Heart right ventricle (tissue), 16 donors: ENCODE results near the gene NRROS. TPM values are rescaled to one million over a fixed set of nuclear protein-coding genes. Genes with fewer than 3 reads are reported as not detected.

ENCODE experiments used
- ATAC-seq, 8 donors: fragments of 200-7000 bp; cut with Tn5 transposase; one replicate each; pipeline ENCODE4 v1.9.1; 2020; ENCODE audit warnings: mild to moderate bottlenecking in 8 of 8, moderate library complexity in 8 of 8, moderate number of reproducible peaks in 1 of 8
- DNase-seq, 2 donors: peaks; one replicate each; pipeline ENCODE4 v3.0.0-alpha.2; 2020
- H3K27ac ChIP-seq, 10 donors: fragments of 200-600 bp; sonication (generic) in 2 of 10; one replicate each; pipeline versions ENCODE4 v1.5.0 to v1.8.0; 2020 to 2022; ENCODE audit warnings: mild to moderate bottlenecking in 3 of 10
- H3K27me3 ChIP-seq, 7 donors: fragments of 200-600 bp; one replicate each; pipeline ENCODE4 v1.8.0; 2021 to 2022; ENCODE audit warnings: mild to moderate bottlenecking in 2 of 7
- H3K36me3 ChIP-seq, 9 donors: fragments of 200-600 bp; sonication (generic) in 1 of 9; one replicate each; pipeline versions ENCODE4 v1.5.0 to v1.8.0; 2020 to 2022; ENCODE audit warnings: mild to moderate bottlenecking in 2 of 9
- H3K4me1 ChIP-seq, 9 donors: fragments of 200-600 bp; sonication (generic) in 1 of 9; one replicate each; pipeline versions ENCODE4 v1.5.0 to v1.8.0; 2020 to 2022; ENCODE audit warnings: mild to moderate bottlenecking in 4 of 9
- H3K4me3 ChIP-seq, 10 donors: fragments of 200-600 bp; sonication (generic) in 2 of 10; one replicate each; pipeline versions ENCODE4 v1.5.0 to v1.8.0; 2020 to 2022; ENCODE audit warnings: mild to moderate bottlenecking in 7 of 10, moderate library complexity in 2 of 10
- H3K9me3 ChIP-seq, 11 donors: fragments of 200-600 bp in 10 of 11; sonication (generic) in 2 of 11; one replicate each; pipeline versions ENCODE4 v1.5.0 to v1.8.0; 2013 to 2022; ENCODE audit warnings: mild to moderate bottlenecking in 2 of 11, control low read depth in 1 of 11, moderate library complexity in 1 of 11
- WGBS, 2 donors: extraction: QIAGEN DNeasy Blood & Tissue Kit; methylation state at CpG; one replicate each; pipeline ENCODE4 v1.1.7; 2013; ENCODE audit warnings: inconsistent platforms in 1 of 2; 5-methylcytosine and 5-hydroxymethylcytosine counted together
- intact Hi-C, 10 donors: fragments of 100-400 bp; cut with DNase I; formaldehyde crosslinking; loops; one replicate each; pipeline versions ENCODE4 v1.11.1 to v1.14.2; 2022
- polyA plus RNA-seq, 2 donors: library from polyadenylated mRNA; stranded (reverse); fragments of 200-250 nt; gene quantifications; one replicate each; pipeline ENCODE4 v1.2.3, GENCODE V29; 2013
- total RNA-seq, 10 donors: library from RNA; stranded (reverse); fragmentation: NEBNext Ultra II Directional in 3 of 10; extraction: Animal tissue kit (Norgen Biotek cat#: 25700) in 3 of 10; gene quantifications; one replicate each; pipeline versions ENCODE4 v1.2.1 to v1.2.4, GENCODE V29; 2021 to 2023
- TF ChIP-seq, protein P1 (sequence below), 9 donors: fragments of 200-600 bp; sonication (generic) in 2 of 9; IDR thresholded peaks; one replicate each; pipeline versions ENCODE4 v1.5.0 to v1.8.0; 2021 to 2022; ENCODE audit warnings: antibody characterized with exemption in 9 of 9, mild to moderate bottlenecking in 5 of 9, moderate library complexity in 1 of 9
- donor health status: Arrhythmogenic right ventricular cardiomyopathy.
- donor health status: ischemic (EF 13 %, LVEDD 7.1; RV severe dilation, severe dysfunction).
- donor health status: healthy with polysubstance abuse.
- donor health status: DM: no; HTN: yes; CAD: no.
- donor health status: DM: no; HTN: no; CAD: no.
- donor health status: ischemic (EF 25% LVEDD 6.9; RV normal size, moderate dysfunction).
- donor health status: ischemic (EF 25% LVEDD 5.7; RV mildly dilated, moderate dysfunction).
- donor health status: healthy.
- donor health status: DM: yes; HTN: yes; CAD: no.
- donor health status: Ischemic cardiomyopathy.
- donor health status: ischemic (EF 35%, LVEDD 5.7; RV mildly dilated, moderate dysfunction).
- donor health status: nonischemic (EF 11% LVEDD 7.7; RV severe dilation, severe dysfunction).
- donor health status: DM: yes; HTN: yes; CAD: no.
- donor health status: PGD.
- donor health status: ischemic (EF 29% LVEDD 5.4; RV normal size, mild dysfunction).
- donor health status: nonischemic (EF 23%, LVEDD 6.1; RV moderate dilation, normal function).

Gene NRROS
- total and polyA plus RNA-seq, 12 donors: 1.1 to 11.7 (median 2.7) TPM

DNA sequence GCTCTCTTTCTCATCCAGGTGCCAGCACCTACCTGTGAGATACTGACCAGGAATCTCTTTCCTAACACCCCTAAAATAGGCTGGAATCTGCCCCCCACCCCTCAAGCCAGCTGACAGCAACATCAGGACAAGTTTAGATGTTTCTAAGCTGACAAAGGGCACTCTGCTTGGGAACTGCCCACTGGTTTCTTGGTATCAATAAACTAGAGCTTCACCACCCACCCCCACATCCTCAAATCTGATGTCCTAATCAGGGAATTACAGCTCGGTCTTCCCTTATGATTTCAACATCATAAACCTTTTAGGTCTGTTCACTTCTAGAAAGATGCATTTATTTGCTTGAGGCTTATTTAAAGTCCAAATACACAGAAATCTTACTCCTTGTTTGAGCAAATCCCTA, 37.9 kb downstream of the NRROS start:
- ATAC-seq (no peak), DNase-seq (no peak)
- TF ChIP-seq, protein P1, sequence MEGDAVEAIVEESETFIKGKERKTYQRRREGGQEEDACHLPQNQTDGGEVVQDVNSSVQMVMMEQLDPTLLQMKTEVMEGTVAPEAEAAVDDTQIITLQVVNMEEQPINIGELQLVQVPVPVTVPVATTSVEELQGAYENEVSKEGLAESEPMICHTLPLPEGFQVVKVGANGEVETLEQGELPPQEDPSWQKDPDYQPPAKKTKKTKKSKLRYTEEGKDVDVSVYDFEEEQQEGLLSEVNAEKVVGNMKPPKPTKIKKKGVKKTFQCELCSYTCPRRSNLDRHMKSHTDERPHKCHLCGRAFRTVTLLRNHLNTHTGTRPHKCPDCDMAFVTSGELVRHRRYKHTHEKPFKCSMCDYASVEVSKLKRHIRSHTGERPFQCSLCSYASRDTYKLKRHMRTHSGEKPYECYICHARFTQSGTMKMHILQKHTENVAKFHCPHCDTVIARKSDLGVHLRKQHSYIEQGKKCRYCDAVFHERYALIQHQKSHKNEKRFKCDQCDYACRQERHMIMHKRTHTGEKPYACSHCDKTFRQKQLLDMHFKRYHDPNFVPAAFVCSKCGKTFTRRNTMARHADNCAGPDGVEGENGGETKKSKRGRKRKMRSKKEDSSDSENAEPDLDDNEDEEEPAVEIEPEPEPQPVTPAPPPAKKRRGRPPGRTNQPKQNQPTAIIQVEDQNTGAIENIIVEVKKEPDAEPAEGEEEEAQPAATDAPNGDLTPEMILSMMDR (IDR thresholded peaks at IDR 0.05): no peak
- H3K9me3 ChIP-seq: no peaks in the 10 kb centered on the region
- intact Hi-C loops: loop anchor here in 2 of 10 donors (5.0 to 10.0 kb wide), 2 partner anchors 40 to 143 kb away; partner anchors contain the start of gene NRROS (in 1 of the 2)
- WGBS, 2 donors: 52 to 59% methylated on average over 1 of the region's 1 CpG
- peaks cover 0 to 14% (median 0%) of the 10 kb centered on the region in 9 donors for H3K4me1 ChIP-seq
- no peaks in the 10 kb centered on the region for H3K36me3 ChIP-seq
- H3K4me3 ChIP-seq: no peak overlapping the region
- peaks cover 0 to 38% (median 3%) of the 10 kb centered on the region in 7 donors for H3K27me3 ChIP-seq
- H3K27ac ChIP-seq: no peak overlapping the region

DNA sequence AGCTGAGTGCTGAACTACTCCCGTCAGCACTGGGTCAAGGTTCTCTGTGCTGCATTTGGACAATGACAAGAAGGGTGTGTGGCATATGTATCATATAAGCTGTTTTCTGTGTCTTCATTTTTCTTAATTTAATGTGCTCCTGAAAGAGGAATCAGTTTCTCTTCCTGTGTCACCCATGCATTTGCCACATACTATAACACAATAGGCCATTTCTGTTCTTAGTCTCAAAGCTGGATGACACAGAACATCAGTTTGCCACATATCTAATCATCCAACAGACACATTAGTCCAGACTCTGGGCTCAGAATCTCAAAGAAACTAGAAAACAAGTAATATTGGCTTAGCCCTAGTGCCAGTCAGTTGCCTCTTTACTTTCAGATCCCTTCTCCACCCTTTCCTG, 38.4 kb downstream of the NRROS start:
- ATAC-seq (no peak), DNase-seq (no peak)
- Histone ChIP-seq H3K4me3 (no peak overlapping the region), H3K4me1 (peaks cover 0 to 14% (median 0%) of the 10 kb centered on the region in 9 donors), H3K27ac (no peak overlapping the region), H3K27me3 (peaks cover 0 to 38% (median 3%) of the 10 kb centered on the region in 7 donors), H3K9me3 (no peaks in the 10 kb centered on the region), H3K36me3 (no peaks in the 10 kb centered on the region)
- 56 to 68% methylated on average over 1 of the region's 1 CpG for WGBS, 2 donors
- intact Hi-C loops: loop anchor here in 2 of 10 donors (5.0 to 10.0 kb wide), 2 partner anchors 41 to 143 kb away; partner anchors contain the start of gene NRROS (in 1 of the 2)
- TF ChIP-seq, protein P1 (IDR thresholded peaks at IDR 0.05): no peak

GRCh38 chr3:196684548-196685407, 45.3 kb downstream of the NRROS start:
- intact Hi-C loops: loop anchor here (1.0 to 10.0 kb wide), 6 partner anchors 75 to 157 kb away; no protein-coding TSS in a partner anchor
- H3K4me3 ChIP-seq: peak overlapping the region in 2 of 10 donors; percentile 3 to 17
- H3K4me1 ChIP-seq: peaks cover 0 to 48% (median 10%) of the 10 kb centered on the region in 9 donors
- H3K27ac ChIP-seq: peak overlapping the region in 4 of 10 donors; percentile 24 to 73 (median 34)
- DNase-seq (peak; percentile 19 to 74), ATAC-seq (peak in 7 of 8 donors; percentile 71 to 90 (median 82))
- WGBS, 2 donors: 41 to 42% methylated on average over 24 of the region's 24 CpGs
- H3K27me3 ChIP-seq: peaks cover 0 to 2% (median 0%) of the 10 kb centered on the region in 7 donors
- H3K9me3 ChIP-seq: no peaks in the 10 kb centered on the region
- H3K36me3 ChIP-seq: no peaks in the 10 kb centered on the region
- TF ChIP-seq, protein P1 (IDR thresholded peaks at IDR 0.05): peak; percentile 81 to 91 (median 89)

DNA sequence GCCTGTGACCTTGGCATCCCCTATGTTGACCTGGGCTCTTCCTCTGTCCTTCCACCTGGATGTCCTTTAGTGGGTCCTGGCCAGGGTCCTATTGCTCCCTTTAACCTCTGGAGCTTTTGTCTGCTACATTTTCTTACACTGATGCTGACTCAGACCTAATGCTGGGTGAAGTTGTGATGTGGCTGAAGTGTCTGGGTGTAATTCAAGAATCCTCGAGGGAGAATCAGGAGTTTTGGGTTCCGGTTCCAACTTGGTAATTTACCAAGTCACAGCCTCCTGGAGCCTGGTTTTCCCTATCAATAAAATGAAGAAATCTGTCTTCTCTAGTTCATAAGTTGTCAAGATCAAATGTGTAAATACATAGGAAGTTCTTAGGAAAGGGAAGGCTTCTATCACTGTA, 46.9 kb downstream of the NRROS start:
- Histone ChIP-seq H3K27me3 (no peaks in the 10 kb centered on the region), H3K9me3 (no peaks in the 10 kb centered on the region), H3K36me3 (no peaks in the 10 kb centered on the region), H3K27ac (peak overlapping the region in 1 of 10 donors; percentile 86), H3K4me3 (no peak overlapping the region), H3K4me1 (peaks cover 0 to 59% (median 10%) of the 10 kb centered on the region in 9 donors)
- 78 to 84% methylated on average over 2 of the region's 2 CpGs for WGBS, 2 donors
- TF ChIP-seq, protein P1 (IDR thresholded peaks at IDR 0.05): no peak
- no peak for DNase-seq
- no peak for ATAC-seq
- intact Hi-C loops: loop anchor here in 9 of 10 donors (2.0 to 10.0 kb wide), 5 partner anchors 76 to 159 kb away; no protein-coding TSS in a partner anchor
